HCT116 (cell line): ENCODE data around the gene SH3BGRL3. TPM values are rescaled to one million over a fixed set of nuclear protein-coding genes. Genes with fewer than 3 reads are reported as not detected.

Source experiments
- ATAC-seq: fragments of 200-7000 bp; cut with Tn5 transposase; 2 replicates; pipeline ENCODE4 v1.9.1; 2020; ENCODE audit warnings: mild to moderate bottlenecking, moderate library complexity
- BruUV-seq: library from RNA; stranded (reverse); fragments of 400-500 nt; replicated peaks from 2 replicates; lab custom pipeline; 2021; lab: Mats Ljungman, UMichigan
- CTCF ChIA-PET: fragments of 300-600 bp; sonication (Branson Sonifier 250); formaldehyde crosslinking; loops from one replicate; lab custom pipeline; 2021; ENCODE audit warnings: antibody characterized with exemption; lab: Charles Lee
- POLR2A ChIA-PET: fragments of 300-600, 350-600 bp; sonication (Branson Sonifier 250); formaldehyde crosslinking; loops from one replicate; lab custom pipeline; 2021; ENCODE audit warnings: antibody characterized with exemption; lab: Charles Lee
- RAD21 ChIA-PET, 2 experiments: fragments of 300-600 bp; sonication (Branson Sonifier 250); formaldehyde crosslinking; loops; one replicate each; lab custom pipeline; 2023; ENCODE audit warnings: low total read pairs in 2 of 2; ENCODE audit not compliant: uncharacterized antibody in 2 of 2, unreplicated experiment in 2 of 2, low non-redundant PET in 1 of 2; lab: Charles Lee
- DNase-seq: peaks from one replicate; pipeline ENCODE4 v3.0.0-alpha.2; 2010; ENCODE audit warnings: low read depth, low spot score
- H2AFZ ChIP-seq: fragments of 200-600 bp; shearing (Covaris generic), sonication (generic); 2 replicates; pipeline ENCODE4 v1.6.1; 2017; ENCODE audit warnings: low read depth, mixed run types, mixed read lengths, antibody characterized with exemption, low read length; ENCODE audit not compliant: poor library complexity, severe bottlenecking
- H3K27ac ChIP-seq: 2 replicates; pipeline ENCODE4 v1.5.1; 2012; ENCODE audit warnings: low read depth, low read length
- H3K27me3 ChIP-seq: fragments of 200-600 bp; sonication (generic); 2 replicates; pipeline ENCODE4 v1.6.1; 2016; ENCODE audit warnings: mixed run types, low read length, mixed read lengths; ENCODE audit not compliant: insufficient read depth
- H3K36me3 ChIP-seq, 2 experiments: fragments of 200-500 bp in 1 of 2; fragments of 200-600 bp in 1 of 2; sonication (Bioruptor generic) in 1 of 2; sonication (generic) in 1 of 2; 2 replicates each; pipeline versions ENCODE4 v1.5.1 to v1.6.1; 2014 to 2016; ENCODE audit warnings: low read length in 2 of 2, inconsistent platforms in 1 of 2, mixed read lengths in 1 of 2, mixed run types in 1 of 2; ENCODE audit not compliant: insufficient read depth in 2 of 2, control insufficient read depth in 1 of 2
- H3K4me1 ChIP-seq, 2 experiments: fragments of 200-600 bp in 1 of 2; sonication (generic) in 1 of 2; 2 replicates each; pipeline versions ENCODE4 v1.5.1 to v1.6.1; 2012 to 2017; ENCODE audit warnings: low read length in 2 of 2, inconsistent platforms in 1 of 2, mild to moderate bottlenecking in 1 of 2, mixed read lengths in 1 of 2, mixed run types in 1 of 2, moderate library complexity in 1 of 2; ENCODE audit not compliant: insufficient read depth in 2 of 2, control insufficient read depth in 1 of 2
- H3K4me2 ChIP-seq: fragments of 200-600 bp; sonication (generic); 2 replicates; pipeline ENCODE4 v1.6.1; 2017; ENCODE audit warnings: mixed run types, low read length, mixed read lengths
- H3K4me3 ChIP-seq, 2 experiments: fragments of 200-600 bp in 1 of 2; sonication (generic) in 1 of 2; replicated peaks in 1 of 2; 2 replicates each; pipeline ENCODE4 v1.5.1; 2011 to 2016; ENCODE audit warnings: low read length in 2 of 2, control low read depth in 1 of 2, low read depth in 1 of 2, mild to moderate bottlenecking in 1 of 2, mixed read lengths in 1 of 2, mixed run types in 1 of 2
- H3K79me2 ChIP-seq: fragments of 200-600 bp; sonication (generic); 2 replicates; pipeline ENCODE4 v1.6.1; 2017; ENCODE audit warnings: mild to moderate bottlenecking, mixed run types, low read length, moderate library complexity, mixed read lengths; ENCODE audit not compliant: insufficient read depth
- H3K9ac ChIP-seq: fragments of 200-600 bp; sonication (generic); 2 replicates; pipeline ENCODE4 v1.6.1; 2016; ENCODE audit warnings: low read length, mixed read lengths
- H3K9me2 ChIP-seq: fragments of 200-600 bp; sonication (generic), shearing (Covaris generic); 2 replicates; pipeline ENCODE4 v1.6.1; 2017; ENCODE audit warnings: mixed run types, mild to moderate bottlenecking, moderate library complexity; ENCODE audit not compliant: insufficient read depth
- H3K9me3 ChIP-seq, 2 experiments: fragments of 200-500 bp in 1 of 2; fragments of 200-600 bp in 1 of 2; sonication (Bioruptor generic) in 1 of 2; sonication (generic) in 1 of 2; 2 replicates each; pipeline ENCODE4 v1.6.1; 2014 to 2017; ENCODE audit warnings: low read length in 2 of 2, mixed read lengths in 2 of 2, inconsistent platforms in 1 of 2, low read depth in 1 of 2, mild to moderate bottlenecking in 1 of 2, mixed run types in 1 of 2, moderate library complexity in 1 of 2; ENCODE audit not compliant: control insufficient read depth in 1 of 2, insufficient read depth in 1 of 2
- H4K20me1 ChIP-seq: fragments of 200-600 bp; sonication (generic), shearing (Covaris generic); 2 replicates; pipeline ENCODE4 v1.6.1; 2017; ENCODE audit warnings: mixed run types, mild to moderate bottlenecking, moderate library complexity; ENCODE audit not compliant: insufficient read depth
- ATF3 ChIP-seq: IDR thresholded peaks from 2 replicates; pipeline ENCODE4 v1.6.1; 2012
- ELF1 ChIP-seq: IDR thresholded peaks from 2 replicates; pipeline ENCODE4 v1.6.1; 2012; ENCODE audit warnings: low read depth, borderline replicate concordance
- JUND ChIP-seq: IDR thresholded peaks from 2 replicates; pipeline ENCODE4 v1.6.1; 2012
- POLR2A ChIP-seq: IDR thresholded peaks from 2 replicates; pipeline ENCODE4 v1.7.0; 2011; ENCODE audit warnings: borderline replicate concordance; ENCODE audit not compliant: insufficient read depth, insufficient read length; ENCODE audit errors: extremely low read depth
- POLR2AphosphoS5 ChIP-seq: IDR thresholded peaks from 2 replicates; pipeline ENCODE4 v1.6.1; 2011; ENCODE audit warnings: mild to moderate bottlenecking, low read depth, low read length, moderate library complexity
- RAD21 ChIP-seq: IDR thresholded peaks from 2 replicates; pipeline ENCODE4 v1.6.1; 2012; ENCODE audit warnings: low read depth, mild to moderate bottlenecking
- SRF ChIP-seq: IDR thresholded peaks from 2 replicates; pipeline ENCODE4 v1.6.1; 2012; ENCODE audit warnings: low read depth
- ZFX ChIP-seq: fragments of 450-650 bp; IDR thresholded peaks from 2 replicates; pipeline ENCODE4 v1.6.1; 2017
- ZNF274 ChIP-seq: fragments of 200-500 bp; sonication (Bioruptor generic); IDR thresholded peaks from 2 replicates; pipeline ENCODE4 v1.6.1; 2014; ENCODE audit warnings: mild to moderate bottlenecking, low read depth, low read length, inconsistent platforms
- intact Hi-C: fragments of 100-400 bp; cut with micrococcal nuclease; formaldehyde crosslinking; loops from 2 replicates; pipeline ENCODE4 v1.10.0; 2022
- total RNA-seq: library from RNA; stranded (reverse); gene quantifications from one replicate; pipeline ENCODE4 v1.2.1, GENCODE V29; 2021; ENCODE audit not compliant: unreplicated experiment
- TF ChIP-seq, protein P1 (sequence below): IDR thresholded peaks from 2 replicates; pipeline ENCODE4 v1.6.1; 2012; ENCODE audit warnings: low read depth

SH3BGRL3 gene
- total RNA-seq, 1 experiment from 2014 or later: 112 TPM

- DNase-seq: no peak
- no TSS peak for BruUV-seq
Observed at GRCh38 chr1:26282401-26282918, 2.6 kb downstream of the SH3BGRL3 start.

GRCh38 chr1:26283279-26283853 is 3.5 kb downstream of the SH3BGRL3 start:
- Histone ChIP-seq H3K36me3 (no peaks in the 10 kb centered on the region; a peak in 1 of 4 replicates), H3K9me3 (no peaks in the 10 kb centered on the region), H2AFZ (no peak overlapping the region), H3K4me3 (no peak overlapping the region), H3K4me1 (peaks cover 35 to 81% of the 10 kb centered on the region in 2 experiments), H3K27me3 (no peaks in the 10 kb centered on the region), H3K9me2 (no peaks in the 10 kb centered on the region), H3K4me2 (peak overlapping the region; percentile 79), H3K9ac (no peak overlapping the region), H4K20me1 (no peaks in the 10 kb centered on the region), H3K79me2 (peaks cover 16% of the 10 kb centered on the region), H3K27ac (peak overlapping the region; percentile 58; the same call in 1 of the 2 replicates)
- POLR2A ChIA-PET: interaction anchor here (0.6 to 1.5 kb wide), 2 partner anchors 40 to 68 kb away, joined by 3 to 4 read pairs; no protein-coding TSS in a partner anchor
- DNase-seq (no peak), ATAC-seq (no peak)
- CTCF ChIA-PET: interaction anchor here (2.8 to 4.3 kb wide), 5 partner anchors 7 to 134 kb away, joined by 16 to 50 read pairs (median 47); partner anchors contain the start of gene CEP85
- RAD21 ChIA-PET: no interaction called here
- TF ChIP-seq JUND (no peak), RAD21 (no peak), POLR2AphosphoS5 (no peak; the same call in 1 of the 2 replicates), ZFX (no peak), ELF1 (no peak), ZNF274 (no peak)
- TF ChIP-seq, protein P1, sequence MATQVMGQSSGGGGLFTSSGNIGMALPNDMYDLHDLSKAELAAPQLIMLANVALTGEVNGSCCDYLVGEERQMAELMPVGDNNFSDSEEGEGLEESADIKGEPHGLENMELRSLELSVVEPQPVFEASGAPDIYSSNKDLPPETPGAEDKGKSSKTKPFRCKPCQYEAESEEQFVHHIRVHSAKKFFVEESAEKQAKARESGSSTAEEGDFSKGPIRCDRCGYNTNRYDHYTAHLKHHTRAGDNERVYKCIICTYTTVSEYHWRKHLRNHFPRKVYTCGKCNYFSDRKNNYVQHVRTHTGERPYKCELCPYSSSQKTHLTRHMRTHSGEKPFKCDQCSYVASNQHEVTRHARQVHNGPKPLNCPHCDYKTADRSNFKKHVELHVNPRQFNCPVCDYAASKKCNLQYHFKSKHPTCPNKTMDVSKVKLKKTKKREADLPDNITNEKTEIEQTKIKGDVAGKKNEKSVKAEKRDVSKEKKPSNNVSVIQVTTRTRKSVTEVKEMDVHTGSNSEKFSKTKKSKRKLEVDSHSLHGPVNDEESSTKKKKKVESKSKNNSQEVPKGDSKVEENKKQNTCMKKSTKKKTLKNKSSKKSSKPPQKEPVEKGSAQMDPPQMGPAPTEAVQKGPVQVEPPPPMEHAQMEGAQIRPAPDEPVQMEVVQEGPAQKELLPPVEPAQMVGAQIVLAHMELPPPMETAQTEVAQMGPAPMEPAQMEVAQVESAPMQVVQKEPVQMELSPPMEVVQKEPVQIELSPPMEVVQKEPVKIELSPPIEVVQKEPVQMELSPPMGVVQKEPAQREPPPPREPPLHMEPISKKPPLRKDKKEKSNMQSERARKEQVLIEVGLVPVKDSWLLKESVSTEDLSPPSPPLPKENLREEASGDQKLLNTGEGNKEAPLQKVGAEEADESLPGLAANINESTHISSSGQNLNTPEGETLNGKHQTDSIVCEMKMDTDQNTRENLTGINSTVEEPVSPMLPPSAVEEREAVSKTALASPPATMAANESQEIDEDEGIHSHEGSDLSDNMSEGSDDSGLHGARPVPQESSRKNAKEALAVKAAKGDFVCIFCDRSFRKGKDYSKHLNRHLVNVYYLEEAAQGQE: no peak
- intact Hi-C loops: no loop called here
- BruUV-seq: no TSS peak

More at GRCh38 chr1:26282401-26282918, 2.6 kb downstream of the SH3BGRL3 start:
- H3K79me2 ChIP-seq: peaks cover 16% of the 10 kb centered on the region
- RAD21 ChIA-PET: no interaction called here
- H3K9me3 ChIP-seq: no peaks in the 10 kb centered on the region
- peaks cover 39 to 90% of the 10 kb centered on the region in 2 experiments for H3K4me1 ChIP-seq
- peaks cover 4 to 5% of the 10 kb centered on the region in 2 experiments; a peak in 3 of 4 replicates for H3K36me3 ChIP-seq
- H3K4me3 ChIP-seq: no peak overlapping the region
- H3K9me2 ChIP-seq: no peaks in the 10 kb centered on the region
- POLR2A ChIA-PET: no interaction called here
- H3K4me2 ChIP-seq: no peak overlapping the region
- H2AFZ ChIP-seq: no peak overlapping the region
- no peak for TF ChIP-seq SRF
- TF ChIP-seq ATF3: no peak
- TF ChIP-seq POLR2A: no peak
- TF ChIP-seq ELF1: no peak
- H3K9ac ChIP-seq: no peak overlapping the region
- intact Hi-C loops: no loop called here
- H4K20me1 ChIP-seq: no peaks in the 10 kb centered on the region
- H3K27ac ChIP-seq: no peak overlapping the region; the same call in 1 of the 2 replicates
- H3K27me3 ChIP-seq: no peaks in the 10 kb centered on the region
- no peak for ATAC-seq
- CTCF ChIA-PET: interaction anchor here (4.3 kb wide), 1 partner anchor 40 kb away, joined by 47 read pairs; no protein-coding TSS in a partner anchor
